Epithelial cell of esophagus (primary cell): ENCODE data around the gene ADGRL3.

Experiments
- DNase-seq: peaks from one replicate; pipeline ENCODE4 v3.0.0; 2010; ENCODE audit warnings: low read depth
- H3K4me3 ChIP-seq: 2 replicates; pipeline ENCODE4 v1.5.1; 2011; ENCODE audit warnings: mild to moderate bottlenecking, low read length, control low read depth
- TF ChIP-seq, protein P1 (sequence below): IDR thresholded peaks from 2 replicates; pipeline ENCODE4 v1.5.1; 2011; ENCODE audit warnings: low read depth, mild to moderate bottlenecking, low read length, control low read depth, inconsistent platforms; ENCODE audit not compliant: insufficient read depth; ENCODE audit errors: missing control alignments

Gene ADGRL3

DNA sequence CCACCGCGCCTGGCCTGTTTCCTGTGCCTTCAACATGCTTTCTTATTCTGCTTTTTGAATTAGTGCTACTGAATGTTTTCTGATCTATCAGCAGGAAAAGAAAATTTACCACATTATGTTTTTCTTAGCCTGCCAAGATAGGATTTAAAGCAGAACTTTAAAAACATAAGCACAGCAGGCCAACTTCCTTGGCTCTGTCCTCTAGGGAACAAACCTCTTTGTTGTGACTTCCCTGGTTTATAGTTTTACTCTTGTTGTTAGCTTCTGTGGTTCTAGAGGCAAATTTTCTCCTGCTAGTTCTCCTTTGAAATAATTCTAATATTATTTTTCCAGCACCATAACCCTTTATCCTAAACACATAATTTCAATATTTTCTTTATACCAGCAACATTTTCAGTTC lies 605.1 kb downstream of the ADGRL3 start:
- DNase-seq: no peak
- TF ChIP-seq, protein P1, sequence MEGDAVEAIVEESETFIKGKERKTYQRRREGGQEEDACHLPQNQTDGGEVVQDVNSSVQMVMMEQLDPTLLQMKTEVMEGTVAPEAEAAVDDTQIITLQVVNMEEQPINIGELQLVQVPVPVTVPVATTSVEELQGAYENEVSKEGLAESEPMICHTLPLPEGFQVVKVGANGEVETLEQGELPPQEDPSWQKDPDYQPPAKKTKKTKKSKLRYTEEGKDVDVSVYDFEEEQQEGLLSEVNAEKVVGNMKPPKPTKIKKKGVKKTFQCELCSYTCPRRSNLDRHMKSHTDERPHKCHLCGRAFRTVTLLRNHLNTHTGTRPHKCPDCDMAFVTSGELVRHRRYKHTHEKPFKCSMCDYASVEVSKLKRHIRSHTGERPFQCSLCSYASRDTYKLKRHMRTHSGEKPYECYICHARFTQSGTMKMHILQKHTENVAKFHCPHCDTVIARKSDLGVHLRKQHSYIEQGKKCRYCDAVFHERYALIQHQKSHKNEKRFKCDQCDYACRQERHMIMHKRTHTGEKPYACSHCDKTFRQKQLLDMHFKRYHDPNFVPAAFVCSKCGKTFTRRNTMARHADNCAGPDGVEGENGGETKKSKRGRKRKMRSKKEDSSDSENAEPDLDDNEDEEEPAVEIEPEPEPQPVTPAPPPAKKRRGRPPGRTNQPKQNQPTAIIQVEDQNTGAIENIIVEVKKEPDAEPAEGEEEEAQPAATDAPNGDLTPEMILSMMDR: no peak
- H3K4me3 ChIP-seq: no peak overlapping the region

DNA sequence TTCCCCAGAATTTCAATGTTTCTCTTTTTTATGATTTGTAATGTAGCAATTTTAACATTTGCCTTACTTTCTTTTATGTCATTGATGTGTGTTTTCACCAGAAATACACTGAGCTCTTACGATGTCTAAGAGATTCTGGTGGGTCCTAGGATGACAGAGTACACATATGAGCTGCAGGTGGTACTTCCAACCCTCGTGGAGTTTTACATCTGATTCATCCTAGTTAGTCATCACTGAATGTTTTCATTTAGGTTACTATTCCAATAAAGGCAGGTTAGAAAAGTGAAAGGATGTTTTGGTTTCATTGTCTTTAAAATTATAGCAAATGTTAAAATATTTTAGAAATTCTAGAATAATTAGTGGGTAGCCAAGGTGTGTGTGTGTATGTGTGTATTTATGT lies 605.9 kb downstream of the ADGRL3 start:
- TF ChIP-seq, protein P1: no peak
- peak; percentile 27 for DNase-seq
- no peak overlapping the region for H3K4me3 ChIP-seq

DNA sequence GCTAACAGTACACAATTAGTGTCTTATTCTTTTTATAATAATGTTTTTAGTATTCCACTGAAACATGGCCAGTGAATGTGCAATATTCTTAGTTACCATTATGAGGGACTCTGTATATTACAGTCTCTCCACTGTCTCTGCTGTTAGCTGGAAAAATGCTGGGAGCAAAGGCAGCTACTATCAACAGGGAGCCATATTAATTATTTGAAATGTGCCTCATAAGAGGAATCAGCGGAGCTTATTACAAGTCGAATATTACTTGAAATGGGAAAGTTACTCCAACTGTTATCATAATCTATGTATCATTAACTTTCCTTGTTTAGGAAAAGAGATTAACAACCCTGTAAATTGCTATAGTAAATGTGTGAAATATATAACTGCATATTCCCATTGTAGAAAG lies 612.0 kb downstream of the ADGRL3 start:
- no peak overlapping the region for H3K4me3 ChIP-seq
- DNase-seq: no peak
- TF ChIP-seq, protein P1: no peak

DNA sequence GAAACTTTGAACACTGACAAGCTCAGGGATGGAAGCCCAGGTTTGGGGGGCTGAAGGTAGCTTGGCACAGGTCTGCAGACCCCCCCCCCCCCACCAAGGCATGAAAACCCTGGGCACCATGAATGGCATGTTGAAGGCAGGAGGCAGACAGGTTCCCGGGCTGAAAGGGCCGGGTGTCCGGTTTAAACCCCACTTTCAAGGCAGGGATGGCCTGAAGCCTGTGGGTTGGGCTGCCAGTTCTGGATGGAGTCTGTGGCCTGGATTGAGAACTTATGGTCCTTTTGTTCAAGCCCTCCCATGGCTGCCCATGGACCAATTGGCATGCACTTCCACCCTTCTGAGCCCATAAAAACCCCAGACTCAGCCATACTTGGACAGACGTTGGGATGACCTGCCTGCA lies 616.9 kb downstream of the ADGRL3 start:
- TF ChIP-seq, protein P1: no peak
- no peak overlapping the region for H3K4me3 ChIP-seq
- no peak for DNase-seq

DNA sequence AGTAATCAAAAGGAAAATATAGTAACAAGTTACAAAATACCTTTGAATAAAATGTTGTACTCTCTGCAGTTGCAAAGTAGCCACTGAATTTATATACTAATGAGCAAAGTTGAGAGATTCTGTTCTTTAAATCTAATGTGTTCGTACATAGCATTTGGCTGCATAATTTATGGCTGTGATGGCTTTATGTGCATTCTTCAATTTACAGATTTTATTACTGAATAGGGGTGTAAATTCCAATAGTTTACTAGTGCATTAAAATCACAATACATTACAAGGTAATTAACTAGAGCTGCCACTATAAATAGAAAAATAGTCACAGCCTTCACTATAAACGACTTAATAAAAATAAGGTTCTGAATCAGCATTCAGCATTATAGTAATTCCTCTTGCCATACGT lies 620.0 kb downstream of the ADGRL3 start:
- no peak overlapping the region for H3K4me3 ChIP-seq
- TF ChIP-seq, protein P1: no peak
- DNase-seq: no peak

DNA sequence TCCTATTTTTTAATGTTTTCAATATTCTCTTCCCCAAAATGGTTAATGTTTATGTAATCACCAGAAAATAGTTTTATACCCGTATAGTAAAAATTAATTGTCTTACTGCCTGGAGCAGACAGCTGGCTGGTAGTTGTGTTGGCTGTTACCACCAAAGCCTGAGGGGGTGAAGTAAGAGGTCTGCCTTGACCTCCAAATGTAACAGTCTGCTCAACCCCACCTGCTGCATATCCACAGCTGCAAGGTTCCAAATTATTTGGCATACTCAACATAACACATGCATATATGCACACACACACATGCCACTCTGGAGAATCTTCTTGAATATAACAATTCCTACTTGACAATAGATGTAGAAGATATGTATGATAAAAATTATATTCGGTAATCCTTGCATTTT lies 624.3 kb downstream of the ADGRL3 start:
- DNase-seq: no peak
- no peak overlapping the region for H3K4me3 ChIP-seq
- TF ChIP-seq, protein P1: no peak

DNA sequence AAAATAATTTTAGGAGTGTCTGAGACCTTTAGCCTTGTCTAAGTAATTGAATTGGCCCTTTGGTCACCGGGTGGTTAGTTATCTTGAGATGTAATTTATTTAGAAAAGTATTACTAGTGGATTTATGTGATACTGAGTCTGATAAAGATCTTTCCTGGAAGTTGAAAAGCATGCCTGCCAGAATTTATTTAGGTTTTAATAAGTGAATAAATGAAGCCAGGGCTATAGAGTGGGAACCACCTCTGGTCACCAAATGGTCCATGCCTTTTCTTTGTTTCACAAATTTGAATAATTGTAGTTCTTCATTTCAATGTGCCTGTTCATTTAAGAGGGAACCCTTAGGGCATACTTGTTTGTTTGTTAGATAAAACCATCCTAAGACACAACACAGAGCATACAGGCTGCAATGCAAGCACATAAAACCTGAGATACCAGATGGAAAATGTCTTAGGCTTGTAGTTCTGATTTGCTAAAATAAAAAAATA lies 627.8 kb downstream of the ADGRL3 start:
- TF ChIP-seq, protein P1: no peak
- no peak for DNase-seq
- no peak overlapping the region for H3K4me3 ChIP-seq
